ENCODE results near the gene GRPEL1. TPM values are rescaled to one million over a fixed set of nuclear protein-coding genes. Genes with fewer than 3 reads are reported as not detected.
A peak's percentile ranks its signal among the peaks of the same experiment; 100 is the strongest.
"Not testable (repeated sequence)": the region's sequence is repeated elsewhere in the genome, so short reads cannot be mapped to it uniquely, and the experiment has no call there.

GRPEL1 gene
- polyA plus RNA-seq, 6 donors from 2014 or later: 29.8 to 36.1 (median 32.2) TPM

- DNase-seq (no peak), ATAC-seq (ENCODE audit: low read depth in 2 of 2) (no peak)
- Mint-ChIP-seq H3K36me3 (no peaks in the 10 kb centered on the region), H3K4me3 (peak overlapping the region; percentile 85 to 95 (median 90)), H3K9me3 (no peaks in the 10 kb centered on the region), H3K4me1 (peaks cover 13 to 29% (median 21%) of the 10 kb centered on the region in 3 donors), H3K27ac (peak overlapping the region in 2 of 6 donors; percentile 67 to 76), H3K27me3 (peaks cover 0 to 16% (median 3%) of the 10 kb centered on the region in 3 donors)
Measured at GRCh38 chr4:7103607-7104365, 35.9 kb upstream of the GRPEL1 start.

- no peaks in the 10 kb centered on the region for H3K9me3 Mint-ChIP-seq
- H3K4me1 Mint-ChIP-seq: peaks cover 13 to 29% (median 21%) of the 10 kb centered on the region in 3 donors
- peak overlapping the region in 5 of 6 donors; percentile 49 to 81 (median 67) for H3K27ac Mint-ChIP-seq
- H3K27me3 Mint-ChIP-seq: peaks cover 0 to 11% (median 0%) of the 10 kb centered on the region in 3 donors
- no peaks in the 10 kb centered on the region for H3K36me3 Mint-ChIP-seq
- DNase-seq: peak; percentile 64
- ATAC-seq (ENCODE audit: low read depth in 2 of 2): peak; percentile 89
- peak overlapping the region; percentile 85 to 95 (median 90) for H3K4me3 Mint-ChIP-seq
Measured at GRCh38 chr4:7103031-7103606, 35.3 kb upstream of the GRPEL1 start.

GRCh38 chr4:7102516-7102909 is 34.6 kb upstream of the GRPEL1 start:
- ATAC-seq (ENCODE audit: low read depth in 2 of 2); H3K9me3 Mint-ChIP-seq; H3K27me3 Mint-ChIP-seq; H3K36me3 Mint-ChIP-seq; DNase-seq: not testable (repeated sequence)
- Mint-ChIP-seq H3K4me1 (peaks cover 13 to 29% (median 21%) of the 10 kb centered on the region in 3 donors), H3K27ac (peak overlapping the region in 2 of 6 donors; percentile 66 to 79), H3K4me3 (peak overlapping the region; percentile 85 to 95 (median 90))

GRCh38 chr4:7101692-7102515 is 34.0 kb upstream of the GRPEL1 start:
- peak; percentile 56 to 60 for ATAC-seq (ENCODE audit: low read depth in 2 of 2)
- peak overlapping the region; percentile 85 to 95 (median 90) for H3K4me3 Mint-ChIP-seq
- H3K36me3 Mint-ChIP-seq: no peaks in the 10 kb centered on the region
- H3K9me3 Mint-ChIP-seq: no peaks in the 10 kb centered on the region
- H3K27me3 Mint-ChIP-seq: peaks cover 0 to 8% (median 2%) of the 10 kb centered on the region in 3 donors
- DNase-seq: peak; percentile 34
- peaks cover 13 to 29% (median 21%) of the 10 kb centered on the region in 3 donors for H3K4me1 Mint-ChIP-seq
- H3K27ac Mint-ChIP-seq: peak overlapping the region in 2 of 6 donors; percentile 66 to 79

- H3K4me1 Mint-ChIP-seq: peaks cover 0 to under 1% (median 0%) of the 10 kb centered on the region in 3 donors
- H3K36me3 Mint-ChIP-seq: no peaks in the 10 kb centered on the region
- DNase-seq (no peak), ATAC-seq (ENCODE audit: low read depth in 2 of 2) (no peak)
- H3K4me3 Mint-ChIP-seq: no peak overlapping the region
- no peak overlapping the region for H3K27ac Mint-ChIP-seq
- H3K9me3 Mint-ChIP-seq: no peaks in the 10 kb centered on the region
- peaks cover 11 to 47% (median 37%) of the 10 kb centered on the region in 3 donors for H3K27me3 Mint-ChIP-seq
Measured at GRCh38 chr4:7096236-7096635, 28.4 kb upstream of the GRPEL1 start.

- H3K4me1 Mint-ChIP-seq: no peaks in the 10 kb centered on the region
- H3K4me3 Mint-ChIP-seq: no peak overlapping the region
- H3K36me3 Mint-ChIP-seq: no peaks in the 10 kb centered on the region
- no peak for ATAC-seq (ENCODE audit: low read depth in 2 of 2)
- H3K27me3 Mint-ChIP-seq: peaks cover 11 to 53% (median 42%) of the 10 kb centered on the region in 3 donors
- no peaks in the 10 kb centered on the region for H3K9me3 Mint-ChIP-seq
- no peak for DNase-seq
- no peak overlapping the region for H3K27ac Mint-ChIP-seq
Measured at GRCh38 chr4:7095611-7096155, 27.8 kb upstream of the GRPEL1 start.

GRCh38 chr4:7094916-7095315 is 27.1 kb upstream of the GRPEL1 start:
- Mint-ChIP-seq H3K4me1 (no peaks in the 10 kb centered on the region), H3K4me3 (peak overlapping the region in 1 of 8 donors; percentile 5), H3K9me3 (no peaks in the 10 kb centered on the region), H3K36me3 (no peaks in the 10 kb centered on the region), H3K27me3 (peaks cover 11 to 55% (median 46%) of the 10 kb centered on the region in 3 donors), H3K27ac (no peak overlapping the region)
- DNase-seq (no peak), ATAC-seq (ENCODE audit: low read depth in 2 of 2) (no peak)

GRCh38 chr4:7092026-7092425 is 24.2 kb upstream of the GRPEL1 start:
- no peak for DNase-seq
- Mint-ChIP-seq H3K9me3 (peaks cover 0 to 4% (median 0%) of the 10 kb centered on the region in 7 donors), H3K27ac (no peak overlapping the region), H3K27me3 (peaks cover 19 to 75% (median 56%) of the 10 kb centered on the region in 3 donors), H3K4me3 (no peak overlapping the region), H3K4me1 (no peaks in the 10 kb centered on the region), H3K36me3 (no peaks in the 10 kb centered on the region)
- no peak for ATAC-seq (ENCODE audit: low read depth in 2 of 2)

GRCh38 chr4:7089213-7089986 is 21.5 kb upstream of the GRPEL1 start:
- H3K9me3 Mint-ChIP-seq: peaks cover 0 to 7% (median 3%) of the 10 kb centered on the region in 7 donors
- no peaks in the 10 kb centered on the region for H3K36me3 Mint-ChIP-seq
- no peak for DNase-seq
- H3K27me3 Mint-ChIP-seq: peaks cover 30 to 64% (median 53%) of the 10 kb centered on the region in 3 donors
- no peak for ATAC-seq (ENCODE audit: low read depth in 2 of 2)
- no peak overlapping the region for H3K4me3 Mint-ChIP-seq
- no peak overlapping the region for H3K27ac Mint-ChIP-seq
- no peaks in the 10 kb centered on the region for H3K4me1 Mint-ChIP-seq

- no peak overlapping the region for H3K4me3 Mint-ChIP-seq
- H3K9me3 Mint-ChIP-seq: peaks cover 0 to 7% (median 3%) of the 10 kb centered on the region in 7 donors
- H3K4me1 Mint-ChIP-seq: no peaks in the 10 kb centered on the region
- DNase-seq: no peak
- peaks cover 36 to 66% (median 54%) of the 10 kb centered on the region in 3 donors for H3K27me3 Mint-ChIP-seq
- ATAC-seq (ENCODE audit: low read depth in 2 of 2): no peak
- H3K27ac Mint-ChIP-seq: no peak overlapping the region
- H3K36me3 Mint-ChIP-seq: no peaks in the 10 kb centered on the region
Measured at GRCh38 chr4:7087036-7087435, 19.2 kb upstream of the GRPEL1 start.

GRCh38 chr4:7086384-7086783 is 18.5 kb upstream of the GRPEL1 start:
- Mint-ChIP-seq H3K27ac (no peak overlapping the region), H3K9me3 (peaks cover 0 to 7% (median 3%) of the 10 kb centered on the region in 7 donors), H3K4me1 (no peaks in the 10 kb centered on the region), H3K27me3 (peaks cover 38 to 62% (median 52%) of the 10 kb centered on the region in 3 donors), H3K4me3 (no peak overlapping the region), H3K36me3 (no peaks in the 10 kb centered on the region)
- DNase-seq (no peak), ATAC-seq (ENCODE audit: low read depth in 2 of 2) (no peak)

- DNase-seq; H3K36me3 Mint-ChIP-seq; H3K27ac Mint-ChIP-seq; ATAC-seq (ENCODE audit: low read depth in 2 of 2); H3K4me3 Mint-ChIP-seq; H3K4me1 Mint-ChIP-seq: not testable (repeated sequence)
- Mint-ChIP-seq H3K9me3 (peaks cover 0 to 15% (median 11%) of the 10 kb centered on the region in 7 donors), H3K27me3 (peaks cover 45 to 64% (median 49%) of the 10 kb centered on the region in 3 donors)
Measured at GRCh38 chr4:7084564-7084961, 16.7 kb upstream of the GRPEL1 start.

Measured in naive B cell (primary cell).